Panc1 (cell line): ENCODE measurements around the gene GRM4. TPM values are rescaled to one million over a fixed set of nuclear protein-coding genes. Genes with fewer than 3 reads are reported as not detected.
A peak's percentile ranks its signal among the peaks of the same experiment; 100 is the strongest.

Experiments used
- ATAC-seq: fragments of 200-7000 bp; cut with Tn5 transposase; 2 replicates; pipeline ENCODE4 v1.9.1; 2020; ENCODE audit warnings: mild to moderate bottlenecking, moderate library complexity
- BruUV-seq: library from RNA; stranded (reverse); fragments of 400-500 nt; replicated peaks from 2 replicates; lab custom pipeline; 2021; lab: Mats Ljungman, UMichigan
- CTCF ChIA-PET: fragments of 300-600 bp; sonication (Branson Sonifier 250); formaldehyde crosslinking; loops from one replicate; lab custom pipeline; 2022; ENCODE audit warnings: antibody characterized with exemption; lab: Charles Lee
- POLR2A ChIA-PET: fragments of 300-600 bp; sonication (Branson Sonifier 250); formaldehyde crosslinking; loops from one replicate; lab custom pipeline; 2022; ENCODE audit warnings: antibody characterized with exemption; lab: Charles Lee
- DNase-seq: peaks from one replicate; pipeline ENCODE4 v3.0.0-alpha.2; 2010; ENCODE audit warnings: low read depth, low spot score
- H3K27ac ChIP-seq: 2 replicates; pipeline ENCODE4 v1.5.1; 2011; ENCODE audit warnings: mild to moderate bottlenecking, low read length, inconsistent platforms
- H3K27me3 ChIP-seq: fragments of 200-500 bp; sonication (Bioruptor generic); 2 replicates; pipeline ENCODE4 v1.6.0; 2014; ENCODE audit warnings: low read length, inconsistent platforms; ENCODE audit not compliant: control insufficient read depth, insufficient read depth
- H3K36me3 ChIP-seq: fragments of 200-500 bp; sonication (Bioruptor generic); 2 replicates; pipeline ENCODE4 v1.5.1; 2014; ENCODE audit warnings: inconsistent platforms, mild to moderate bottlenecking, low read length, moderate library complexity; ENCODE audit not compliant: control insufficient read depth, insufficient read depth
- H3K4me1 ChIP-seq: 2 replicates; pipeline ENCODE4 v1.5.1; 2011; ENCODE audit warnings: inconsistent platforms, mild to moderate bottlenecking, low read length, moderate library complexity; ENCODE audit not compliant: control insufficient read depth, insufficient read depth
- H3K4me3 ChIP-seq, 2 experiments: 2 replicates each; pipeline ENCODE4 v1.5.1; 2011 to 2012; ENCODE audit warnings: low read depth in 2 of 2, low read length in 2 of 2, mild to moderate bottlenecking in 2 of 2, inconsistent platforms in 1 of 2, moderate library complexity in 1 of 2
- H3K9me3 ChIP-seq: fragments of 200-500 bp; sonication (Bioruptor generic); 2 replicates; pipeline ENCODE4 v1.5.1; 2014; ENCODE audit warnings: low read depth, mild to moderate bottlenecking, inconsistent platforms, low read length, moderate library complexity; ENCODE audit not compliant: control insufficient read depth, insufficient read depth
- CTCF ChIP-seq: fragments of 450-650 bp; IDR thresholded peaks from 2 replicates; pipeline ENCODE4 v1.5.1; 2017; ENCODE audit warnings: mild to moderate bottlenecking
- POLR2AphosphoS5 ChIP-seq: IDR thresholded peaks from 2 replicates; pipeline ENCODE4 v1.6.1; 2012; ENCODE audit warnings: mild to moderate bottlenecking, low read depth, low read length, moderate library complexity
- in situ Hi-C: cut with HindIII; loops from 2 replicates; pipeline ENCODE4 v1.10.0; 2016; ENCODE audit warnings: low sequenced_read_pairs, low pct_unique_long_range_greater_than_20kb
- intact Hi-C: fragments of 100-400 bp; cut with micrococcal nuclease; formaldehyde crosslinking; loops from one replicate; pipeline ENCODE4 v1.10.0; 2022; ENCODE audit not compliant: unreplicated experiment
- total RNA-seq: library from RNA; stranded (reverse); gene quantifications from one replicate; pipeline ENCODE4 v1.2.1, GENCODE V29; 2021; ENCODE audit not compliant: unreplicated experiment
- TF ChIP-seq, protein P1 (sequence below), 2 experiments: IDR thresholded peaks; 2 replicates each; pipeline ENCODE4 v1.6.1; 2011 to 2012; ENCODE audit warnings: low read depth in 2 of 2, control low read depth in 1 of 2, low read length in 1 of 2, mild to moderate bottlenecking in 1 of 2, moderate library complexity in 1 of 2; ENCODE audit not compliant: insufficient read depth in 1 of 2

GRM4 gene
- total RNA-seq, 1 experiment from 2014 or later, result 1.3 TPM

GRCh38 chr6:34154668-34155447 lies 9.0 kb upstream of the GRM4 start:
- in situ Hi-C loops, result no loop called here
- Histone ChIP-seq H3K36me3 (no peaks in the 10 kb centered on the region), H3K4me3 (peak overlapping the region; percentile 19 to 46), H3K9me3 (no peaks in the 10 kb centered on the region), H3K27ac (no peak overlapping the region), H3K4me1 (no peaks in the 10 kb centered on the region), H3K27me3 (no peaks in the 10 kb centered on the region)
- ChIA-PET POLR2A (interaction anchor here (0.5 to 0.6 kb wide), 4 partner anchors 8 to 366 kb away, joined by 3 to 4 read pairs (median 4); partner anchors contain the start of genes HMGA1 and LEMD2), CTCF (interaction anchor here (0.5 to 3.0 kb wide), 4 partner anchors 9 to 413 kb away, joined by 5 to 12 read pairs (median 5); no protein-coding TSS in a partner anchor)
- intact Hi-C loops, result loop anchor here (2.0 to 10.0 kb wide), 2 partner anchors 100 to 410 kb away; partner anchors contain the start of gene IP6K3
- DNase-seq (no peak), ATAC-seq (peak; percentile 86)
- BruUV-seq, result no TSS peak
- no peak for TF ChIP-seq POLR2AphosphoS5
- TF ChIP-seq, protein P1, sequence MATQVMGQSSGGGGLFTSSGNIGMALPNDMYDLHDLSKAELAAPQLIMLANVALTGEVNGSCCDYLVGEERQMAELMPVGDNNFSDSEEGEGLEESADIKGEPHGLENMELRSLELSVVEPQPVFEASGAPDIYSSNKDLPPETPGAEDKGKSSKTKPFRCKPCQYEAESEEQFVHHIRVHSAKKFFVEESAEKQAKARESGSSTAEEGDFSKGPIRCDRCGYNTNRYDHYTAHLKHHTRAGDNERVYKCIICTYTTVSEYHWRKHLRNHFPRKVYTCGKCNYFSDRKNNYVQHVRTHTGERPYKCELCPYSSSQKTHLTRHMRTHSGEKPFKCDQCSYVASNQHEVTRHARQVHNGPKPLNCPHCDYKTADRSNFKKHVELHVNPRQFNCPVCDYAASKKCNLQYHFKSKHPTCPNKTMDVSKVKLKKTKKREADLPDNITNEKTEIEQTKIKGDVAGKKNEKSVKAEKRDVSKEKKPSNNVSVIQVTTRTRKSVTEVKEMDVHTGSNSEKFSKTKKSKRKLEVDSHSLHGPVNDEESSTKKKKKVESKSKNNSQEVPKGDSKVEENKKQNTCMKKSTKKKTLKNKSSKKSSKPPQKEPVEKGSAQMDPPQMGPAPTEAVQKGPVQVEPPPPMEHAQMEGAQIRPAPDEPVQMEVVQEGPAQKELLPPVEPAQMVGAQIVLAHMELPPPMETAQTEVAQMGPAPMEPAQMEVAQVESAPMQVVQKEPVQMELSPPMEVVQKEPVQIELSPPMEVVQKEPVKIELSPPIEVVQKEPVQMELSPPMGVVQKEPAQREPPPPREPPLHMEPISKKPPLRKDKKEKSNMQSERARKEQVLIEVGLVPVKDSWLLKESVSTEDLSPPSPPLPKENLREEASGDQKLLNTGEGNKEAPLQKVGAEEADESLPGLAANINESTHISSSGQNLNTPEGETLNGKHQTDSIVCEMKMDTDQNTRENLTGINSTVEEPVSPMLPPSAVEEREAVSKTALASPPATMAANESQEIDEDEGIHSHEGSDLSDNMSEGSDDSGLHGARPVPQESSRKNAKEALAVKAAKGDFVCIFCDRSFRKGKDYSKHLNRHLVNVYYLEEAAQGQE (IDR thresholded peaks at IDR 0.05; ENCODE audit: insufficient read depth in 1 of 2, low read depth in 2 of 2, low read length in 1 of 2), result 0 out of 4 replicates have a peak, but pooled peaks of 1 of the 2 experiments have one; percentile 58
- TF ChIP-seq CTCF, result peak; percentile 99

DNA sequence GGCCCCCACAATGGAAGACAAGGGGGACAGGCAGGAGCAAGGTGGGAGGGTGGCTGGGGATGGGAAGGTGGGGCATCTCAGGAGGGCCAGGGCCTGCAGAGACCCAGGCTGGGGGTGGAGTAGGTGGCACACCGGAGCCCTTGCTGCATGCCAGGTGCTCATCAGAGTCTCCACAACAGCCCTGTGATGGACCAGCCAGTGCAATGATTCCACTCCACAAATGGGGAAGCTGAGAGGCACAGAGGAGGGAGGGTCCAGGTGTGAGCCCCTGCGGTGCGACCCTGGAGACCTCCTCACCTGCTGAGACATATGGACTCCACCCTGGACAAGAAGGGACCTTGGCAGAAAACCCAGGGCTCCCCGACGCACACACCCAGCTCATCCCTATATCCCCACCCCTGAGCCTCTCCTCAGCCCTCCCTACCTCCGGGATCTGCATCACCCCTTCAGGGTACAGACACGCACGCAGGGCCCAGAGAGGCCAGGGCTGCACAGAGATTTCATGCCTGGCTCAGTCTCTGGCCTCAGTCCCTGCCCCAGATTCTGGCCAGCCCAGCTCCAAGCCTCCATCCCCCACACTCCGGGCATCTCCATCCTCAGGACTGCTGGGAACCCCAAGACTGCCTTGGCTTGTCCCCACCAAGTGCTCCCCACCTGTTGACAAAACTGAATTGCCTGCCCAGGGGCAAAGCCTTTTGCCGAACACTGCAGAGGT lies 7.1 kb upstream of the GRM4 start:
- DNase-seq, result no peak
- Histone ChIP-seq H3K27me3 (no peaks in the 10 kb centered on the region), H3K27ac (no peak overlapping the region), H3K9me3 (no peaks in the 10 kb centered on the region), H3K4me1 (no peaks in the 10 kb centered on the region), H3K4me3 (no peak overlapping the region), H3K36me3 (no peaks in the 10 kb centered on the region)
- TF ChIP-seq CTCF, result no peak
- in situ Hi-C loops, result no loop called here
- intact Hi-C loops, result loop anchor here (10.0 kb wide), 1 partner anchor 408 kb away; the partner anchor contains the start of gene IP6K3
- ChIA-PET POLR2A (no interaction called here), CTCF (interaction anchor here (0.5 to 1.2 kb wide), 3 partner anchors 98 to 442 kb away, joined by 3 to 6 read pairs (median 5); partner anchors contain the start of gene UQCC2)
- no peak for ATAC-seq
- no TSS peak for BruUV-seq
